C4-2B (cell line): ENCODE measurements around the gene FKBP10.
A peak's percentile ranks its signal among the peaks of the same experiment; 100 is the strongest.

ENCODE experiments used
- H3K27ac ChIP-seq: fragments of 450-650 bp; 2 replicates; pipeline ENCODE4 v1.5.1; 2017
- CTCF ChIP-seq: fragments of 450-650 bp; conservative IDR thresholded peaks from 2 replicates; pipeline ENCODE4 v1.5.1; 2017; ENCODE audit warnings: mild to moderate bottlenecking
- ZFX ChIP-seq: fragments of 450-650 bp; IDR thresholded peaks from 2 replicates; pipeline ENCODE4 v1.6.1; 2017

Gene FKBP10

GRCh38 chr17:41785091-41785858 lies 27.5 kb upstream of the FKBP10 start:
- TF ChIP-seq ZFX (no peak), CTCF (no peak)
- H3K27ac ChIP-seq: peak overlapping the region; percentile 85

- peak overlapping the region; percentile 85 for H3K27ac ChIP-seq
- TF ChIP-seq CTCF: no peak
- TF ChIP-seq ZFX: no peak
Observed at GRCh38 chr17:41785859-41786226, 27.0 kb upstream of the FKBP10 start.

- H3K27ac ChIP-seq: peak within 1 kb of the TSS; percentile 85
- peak; percentile 60; the same call in 1 of the 2 replicates for TF ChIP-seq ZFX
- TF ChIP-seq CTCF: peak; percentile 98
Observed at GRCh38 chr17:41786227-41787020, 26.4 kb upstream of the FKBP10 start, which contains the start of gene JUP. Gene JUP (minus strand): TSS chr17:41786711. CDS start chr17:41771854, 14,857 bp downstream.

- TF ChIP-seq ZFX: no peak
- peak overlapping the region; percentile 85 for H3K27ac ChIP-seq
Observed at GRCh38 chr17:41787021-41787418, 25.8 kb upstream of the FKBP10 start.

GRCh38 chr17:41792845-41793783 lies 19.7 kb upstream of the FKBP10 start:
- no peak for TF ChIP-seq ZFX
- TF ChIP-seq CTCF: no peak
- no peak overlapping the region for H3K27ac ChIP-seq

- no peak overlapping the region for H3K27ac ChIP-seq
Observed at GRCh38 chr17:41793784-41794539, 18.8 kb upstream of the FKBP10 start.

More at GRCh38 chr17:41793784-41794539, 18.8 kb upstream of the FKBP10 start:
- no peak for TF ChIP-seq ZFX
- no peak for TF ChIP-seq CTCF
